CD4-positive, alpha-beta T cell treated with Interleukin-15 for 1 hour (primary cell): ENCODE results near the gene ENHO.

ENCODE experiments used
- DNase-seq: peaks from one replicate; pipeline ENCODE4 v3.0.0-alpha.2; 2020

ENHO gene

DNA sequence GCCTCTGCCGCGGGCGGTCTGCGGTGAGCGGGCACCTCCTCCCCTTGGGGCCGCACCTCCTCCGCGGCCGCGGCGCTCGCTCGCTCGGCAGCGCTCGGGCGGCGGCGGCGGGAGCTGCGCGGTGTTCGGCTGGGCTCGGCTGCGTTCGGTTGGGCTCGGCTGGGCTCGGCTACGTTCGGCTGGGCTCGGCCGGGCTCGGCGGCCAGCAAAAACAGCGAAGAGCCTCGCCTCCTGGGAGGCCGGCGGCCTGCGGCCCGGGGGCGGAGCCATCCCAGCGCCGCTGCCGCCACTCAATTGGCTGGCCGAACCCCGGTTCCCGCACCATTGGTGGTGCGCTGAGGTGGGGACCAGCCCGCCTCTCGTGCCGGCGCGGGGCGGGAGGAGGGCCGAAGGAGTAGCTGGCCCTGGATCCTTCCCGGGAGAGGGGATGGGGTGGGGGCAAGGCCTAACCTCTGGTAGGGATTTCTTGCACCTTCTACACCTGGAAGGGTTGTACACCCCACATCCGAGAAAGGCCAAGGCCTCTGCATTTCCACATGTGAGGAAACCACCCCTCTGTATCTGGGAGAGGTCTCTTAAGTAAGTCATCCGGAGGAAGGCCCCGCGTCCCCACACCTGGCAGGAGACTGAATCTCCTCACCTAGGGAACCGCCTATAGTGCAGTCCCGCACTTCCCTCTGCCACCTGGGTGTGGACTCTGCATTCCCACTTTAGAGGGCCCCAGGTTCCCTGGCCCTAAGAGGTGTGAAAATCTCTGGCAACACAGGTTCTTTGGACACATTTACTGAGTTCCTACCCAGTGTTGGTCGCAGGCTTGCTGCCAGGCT is at the start of gene ENHO:
TSS of gene ENHO (minus strand) at position 20 of the 827 bp plus-strand sequence. CDS start 1,295 bp downstream, outside the sequence.
- DNase-seq = peak; percentile 92

DNA sequence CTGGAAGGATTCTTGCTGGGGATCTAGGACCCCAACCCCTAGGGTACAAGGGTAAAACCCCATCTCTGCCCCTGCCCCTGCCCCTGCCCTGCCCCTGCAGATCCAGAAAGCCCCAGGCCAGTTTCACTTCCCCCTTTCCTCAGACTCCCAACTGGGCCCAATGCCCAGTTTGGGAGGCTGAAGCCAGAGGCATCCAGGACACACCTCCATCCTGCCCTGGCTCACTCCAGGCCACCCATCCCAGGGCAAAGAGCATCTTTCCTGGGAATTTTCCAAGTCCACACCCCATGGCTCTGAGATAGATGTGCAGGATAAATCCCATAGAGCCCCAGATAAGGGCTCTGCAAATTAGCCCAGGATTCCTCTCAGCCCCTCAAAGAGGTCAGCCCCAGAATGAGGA is 49.3 kb upstream of the ENHO start:
- DNase-seq = no peak

DNA sequence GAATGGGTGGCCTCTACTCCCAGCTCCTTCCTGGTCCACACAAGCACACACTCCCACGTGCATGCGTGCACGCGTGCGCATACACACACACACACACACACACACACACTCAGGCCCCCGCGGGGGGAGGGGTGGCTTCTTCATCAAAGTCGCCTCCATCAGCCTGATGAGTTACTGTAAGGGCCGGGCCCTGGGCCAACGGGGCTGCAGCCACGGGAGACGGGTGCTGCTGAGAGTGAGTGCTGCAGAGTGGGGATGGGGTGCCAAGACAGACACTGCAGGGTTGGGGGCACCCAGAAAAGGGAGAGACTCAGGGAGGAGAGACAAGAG is 48.7 kb upstream of the ENHO start:
- no peak for DNase-seq

DNA sequence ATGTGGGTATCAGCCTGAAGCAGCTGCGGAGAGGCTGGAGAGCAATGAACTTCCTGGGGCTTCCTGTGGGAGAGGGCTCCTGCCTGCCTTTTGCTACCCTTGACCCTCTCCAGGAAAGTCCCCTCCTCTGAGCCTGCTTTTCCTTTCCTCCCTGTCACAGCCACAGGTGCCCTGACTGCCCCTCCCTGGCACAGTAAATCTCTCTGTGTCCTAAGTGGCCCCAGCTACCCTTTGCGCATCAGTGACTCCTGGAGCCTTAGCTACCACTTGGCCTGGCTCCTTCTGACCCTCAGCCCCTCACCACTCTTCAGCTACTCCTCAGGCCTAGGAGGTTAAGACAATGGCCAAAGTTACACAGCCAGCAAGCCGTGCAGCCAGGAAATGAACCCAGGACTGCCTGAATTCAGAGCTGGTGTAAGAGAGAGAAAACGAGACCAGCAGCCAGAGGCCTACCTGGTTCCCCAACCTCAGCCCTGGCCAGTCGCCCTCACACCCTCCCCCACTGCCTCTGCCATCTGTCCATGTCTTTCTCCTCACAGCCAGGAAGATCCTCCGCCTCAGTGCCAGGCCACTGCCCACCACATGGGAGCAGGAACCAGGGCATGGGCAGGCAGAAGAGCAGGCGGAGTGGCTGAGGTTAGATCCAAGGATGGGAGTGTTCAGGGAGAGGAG is 48.2 kb upstream of the ENHO start:
- DNase-seq = no peak

DNA sequence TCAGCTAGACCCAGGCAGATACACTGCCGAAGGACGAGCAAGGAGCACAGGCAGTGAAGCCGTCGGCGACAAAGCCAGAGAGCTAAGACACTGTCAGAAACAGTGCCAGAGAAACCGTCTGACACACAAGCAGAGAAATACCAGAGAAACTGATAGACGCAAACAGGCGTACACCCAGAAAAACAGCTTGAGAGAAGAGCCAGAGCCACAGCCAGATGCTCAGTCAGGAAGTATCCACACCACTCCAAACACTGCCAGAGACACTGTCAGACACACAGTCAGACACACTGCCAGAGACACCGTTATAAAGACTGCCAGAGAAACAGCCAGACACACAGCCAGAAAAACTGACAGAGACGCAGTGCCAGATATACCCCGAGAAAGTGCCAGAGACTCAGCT is 47.6 kb upstream of the ENHO start:
- DNase-seq = no peak

DNA sequence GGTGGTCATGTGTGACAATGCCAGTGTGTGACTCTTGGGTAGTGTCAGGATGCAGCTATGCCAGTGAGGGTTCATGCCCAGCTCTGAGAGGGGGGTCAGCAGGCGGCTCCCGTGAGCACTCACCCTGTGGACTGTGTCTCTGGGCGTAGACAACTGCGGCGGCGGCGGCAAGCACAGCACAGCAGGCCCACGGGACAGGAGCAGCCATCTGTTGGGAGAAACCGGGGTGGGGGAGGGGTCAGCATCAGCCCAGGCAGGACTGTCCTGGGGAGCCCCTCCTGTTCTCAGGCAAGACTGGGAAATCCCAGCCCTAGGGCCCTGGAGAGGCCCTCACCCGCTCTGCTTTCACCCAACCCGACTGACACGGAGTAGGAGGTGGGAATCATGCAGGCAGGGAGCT is 46.0 kb upstream of the ENHO start:
- no peak for DNase-seq

DNA sequence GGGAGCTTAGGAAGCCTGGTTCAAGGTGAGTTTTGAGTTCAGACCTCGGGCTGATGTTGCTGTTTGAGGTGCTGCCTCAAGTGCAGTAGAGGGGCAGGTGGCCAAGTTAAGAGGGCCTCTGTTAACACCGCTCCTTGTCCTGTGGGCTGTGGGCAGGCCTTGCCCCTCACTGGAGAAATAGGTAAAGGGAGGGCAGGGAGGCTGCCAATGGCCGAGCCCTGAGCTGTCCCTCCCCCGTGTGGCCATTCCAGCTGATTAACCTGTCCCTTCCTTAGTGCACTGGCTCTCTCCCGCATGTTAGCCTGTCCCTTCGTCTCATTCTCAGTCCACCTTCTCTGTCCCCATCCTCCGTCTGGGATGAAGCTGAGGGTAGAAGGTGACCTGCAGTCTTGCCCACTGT is 45.3 kb upstream of the ENHO start:
- DNase-seq = no peak

DNA sequence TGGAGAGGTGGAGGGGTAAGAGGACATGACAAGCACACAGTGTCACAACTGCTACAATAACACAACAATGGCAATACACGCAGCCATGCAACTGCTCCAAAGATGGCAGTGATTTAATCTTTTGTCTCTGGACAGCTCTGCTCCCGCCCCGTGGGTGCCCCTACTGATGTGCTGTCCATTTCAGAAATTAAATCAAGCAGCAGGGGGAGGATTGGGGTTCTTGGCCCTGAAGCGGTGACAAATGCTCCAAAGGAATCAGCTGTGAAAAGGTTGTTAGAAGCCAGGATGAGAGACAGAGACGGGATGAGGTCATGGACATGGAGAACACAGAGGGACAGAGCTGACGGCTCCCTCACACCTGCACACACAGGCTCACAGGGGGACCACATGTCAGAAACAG is 44.2 kb upstream of the ENHO start:
- DNase-seq = no peak

DNA sequence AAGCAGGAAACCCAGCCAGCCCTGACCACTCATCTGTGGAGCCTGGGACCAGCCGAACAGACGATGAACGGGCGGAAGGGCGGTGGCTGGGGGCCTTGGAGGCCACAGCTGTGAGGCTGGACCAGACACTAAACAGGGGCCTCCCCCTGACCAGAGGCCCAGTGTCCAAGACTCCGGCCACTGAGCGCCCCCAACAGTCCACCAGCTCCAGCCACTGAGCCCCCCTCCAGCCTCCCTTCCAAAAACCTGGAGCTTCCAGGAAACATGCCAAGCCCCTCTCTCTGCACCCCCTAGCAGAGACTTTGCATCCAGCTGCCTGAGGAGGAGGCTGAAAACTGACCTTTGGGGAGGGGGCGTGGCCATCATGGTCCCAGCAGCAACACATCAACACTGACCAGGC is 43.5 kb upstream of the ENHO start:
- DNase-seq = no peak

DNA sequence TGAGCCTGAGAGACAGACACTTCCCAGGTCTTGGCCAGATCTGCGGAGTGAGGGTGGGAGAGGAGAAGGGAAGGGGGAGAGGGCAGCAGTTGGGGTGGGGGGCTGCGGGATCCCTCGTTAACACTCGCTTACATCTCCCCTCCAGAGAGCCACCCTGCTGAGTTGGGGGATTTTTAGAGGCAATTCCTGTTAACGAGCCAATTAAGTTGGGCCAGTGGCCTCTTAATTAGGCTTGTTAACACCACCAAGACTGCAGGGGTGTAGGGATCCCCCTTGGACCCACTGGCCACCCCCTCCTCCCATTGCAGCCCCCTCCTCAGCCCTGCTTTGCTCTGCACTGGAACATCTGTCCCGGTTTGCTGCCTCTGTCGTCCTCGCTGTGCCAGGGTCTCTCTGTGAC is 43.1 kb upstream of the ENHO start:
- no peak for DNase-seq

DNA sequence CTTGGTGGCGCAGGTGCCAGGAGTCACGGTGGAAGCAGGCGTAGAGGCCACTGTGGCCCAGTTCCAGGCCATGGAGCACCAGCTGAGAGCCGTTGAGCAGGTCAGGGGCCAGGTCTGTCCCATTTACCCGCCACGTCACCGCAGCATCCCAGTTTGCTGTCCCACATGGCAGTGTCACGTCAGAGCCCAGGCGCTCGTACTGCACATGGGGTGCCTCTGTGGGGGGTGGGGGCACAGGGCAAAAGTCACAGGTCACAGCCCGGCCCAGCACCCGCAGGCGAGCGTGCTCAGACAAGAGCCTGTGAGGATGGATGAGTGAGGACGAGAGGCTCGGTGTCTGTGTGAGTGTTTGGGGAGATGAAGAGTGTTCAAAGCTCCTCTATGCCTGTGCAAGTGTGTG is 41.8 kb upstream of the ENHO start:
- DNase-seq = no peak

DNA sequence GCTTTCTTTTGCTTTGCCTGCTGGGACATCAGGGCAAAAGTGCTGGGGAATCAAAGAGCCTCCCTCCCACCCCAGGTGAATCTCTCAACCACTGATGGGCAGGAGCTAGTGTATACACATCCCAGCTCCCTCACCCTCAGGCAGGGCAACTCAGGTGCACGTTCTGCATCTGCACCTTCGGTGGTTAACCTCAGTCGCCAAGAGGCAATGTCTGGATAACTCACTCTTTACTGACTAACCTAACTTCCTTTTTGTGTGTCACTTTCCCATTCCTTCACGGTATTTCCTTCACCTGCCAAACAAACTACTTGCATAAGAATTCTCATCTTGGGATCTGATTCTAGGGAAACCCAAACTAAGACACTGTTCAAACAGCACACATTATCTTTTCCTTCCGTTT is 40.5 kb upstream of the ENHO start:
- no peak for DNase-seq

DNA sequence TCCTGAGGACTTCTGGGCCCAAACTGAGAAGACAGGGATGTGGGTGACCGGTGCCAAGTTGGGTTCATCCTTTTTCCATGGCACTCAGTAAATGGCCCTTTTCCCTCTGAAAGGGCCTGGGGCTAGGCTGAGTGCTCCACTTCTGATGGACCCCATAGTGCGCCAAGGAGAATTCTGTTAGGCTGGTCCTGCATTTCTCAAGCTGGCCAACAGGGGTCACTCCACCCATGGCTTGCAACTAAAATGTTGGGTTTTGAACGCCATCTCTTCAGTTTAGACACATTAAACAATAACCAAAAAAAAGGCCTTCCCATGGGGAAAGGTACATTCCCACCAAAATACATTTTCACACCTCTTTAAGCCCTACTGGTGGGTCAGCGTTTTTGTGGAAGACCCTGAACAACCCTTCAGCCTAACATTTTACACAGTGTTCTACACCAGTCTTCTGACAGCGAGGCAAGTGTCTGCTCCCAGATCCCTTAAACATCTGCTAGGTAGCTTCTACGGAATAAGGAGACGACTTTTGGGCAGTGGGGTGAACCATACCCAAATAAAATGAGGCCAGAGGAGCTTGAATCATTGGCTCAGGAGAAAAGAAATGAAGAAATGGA is 39.5 kb upstream of the ENHO start:
- no peak for DNase-seq

DNA sequence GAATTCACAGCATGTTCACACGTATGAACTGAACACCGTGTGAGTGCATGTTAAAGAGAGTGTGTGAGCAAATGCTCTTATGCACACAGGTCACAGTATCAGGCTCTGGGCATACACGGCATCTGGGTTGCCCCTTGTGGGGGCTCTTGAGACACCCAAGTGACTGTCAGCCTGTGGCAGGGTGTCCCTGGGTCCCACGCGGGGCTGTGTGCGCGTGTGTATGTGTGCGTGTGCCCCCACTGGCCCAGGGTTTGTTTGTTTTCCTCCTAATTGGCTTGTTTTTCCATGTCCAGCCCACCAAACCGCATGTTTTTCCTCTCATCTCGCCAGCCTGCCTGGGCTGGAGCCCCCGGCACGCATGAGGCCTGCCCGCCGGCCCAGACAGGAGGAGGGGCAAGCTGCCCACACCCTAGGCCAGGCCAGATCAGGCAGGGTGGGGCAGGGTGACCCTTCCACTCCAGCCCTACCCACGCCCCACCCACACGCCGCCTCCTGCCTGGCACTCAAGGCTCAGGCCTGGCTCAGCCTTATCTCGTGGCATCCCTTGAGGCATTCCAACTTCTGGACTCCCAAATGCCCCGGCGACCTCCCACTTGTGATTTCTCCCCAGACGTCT is 37.9 kb upstream of the ENHO start:
- no peak for DNase-seq

DNA sequence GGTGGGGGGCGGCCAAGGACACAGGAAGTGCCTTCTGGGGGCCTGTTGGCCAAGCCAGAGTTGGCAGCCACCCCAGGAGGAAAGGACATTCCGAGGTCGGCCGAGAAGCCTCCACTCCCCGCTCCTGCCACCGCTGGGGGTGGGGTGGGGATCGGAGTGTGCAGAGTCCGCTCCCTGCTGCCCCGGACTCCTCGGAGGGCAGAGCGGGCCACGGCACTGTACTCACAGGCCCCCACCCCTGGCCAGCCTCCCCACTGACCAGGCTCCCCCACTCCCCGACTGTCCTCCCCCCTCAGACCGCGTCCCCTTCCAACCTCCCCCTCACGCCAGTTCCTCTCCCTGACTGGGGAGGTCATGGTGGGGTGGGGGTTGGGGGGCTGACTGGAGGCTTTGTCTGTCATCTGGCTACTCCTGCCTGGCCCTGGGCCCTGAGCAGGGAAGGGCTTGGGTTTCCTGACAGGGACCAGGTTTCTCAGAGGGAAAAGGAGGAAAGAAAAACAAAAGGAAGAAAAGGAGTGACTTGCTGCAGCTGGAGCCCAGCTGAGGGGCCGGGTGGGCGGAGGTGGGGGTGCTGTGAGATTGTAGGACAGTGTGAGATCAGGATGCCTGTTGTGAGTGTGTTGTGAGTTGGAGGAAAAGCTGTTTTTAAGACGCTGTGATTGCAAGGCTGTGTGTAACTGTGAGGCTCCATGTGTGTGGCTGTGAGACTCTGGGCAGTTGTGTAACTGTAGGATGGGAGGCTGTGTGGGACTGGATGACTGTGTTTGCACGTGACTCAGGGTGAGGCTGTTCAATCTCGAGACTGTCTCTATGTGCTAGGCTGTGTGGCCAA is 37.0 kb upstream of the ENHO start:
- no peak for DNase-seq

DNA sequence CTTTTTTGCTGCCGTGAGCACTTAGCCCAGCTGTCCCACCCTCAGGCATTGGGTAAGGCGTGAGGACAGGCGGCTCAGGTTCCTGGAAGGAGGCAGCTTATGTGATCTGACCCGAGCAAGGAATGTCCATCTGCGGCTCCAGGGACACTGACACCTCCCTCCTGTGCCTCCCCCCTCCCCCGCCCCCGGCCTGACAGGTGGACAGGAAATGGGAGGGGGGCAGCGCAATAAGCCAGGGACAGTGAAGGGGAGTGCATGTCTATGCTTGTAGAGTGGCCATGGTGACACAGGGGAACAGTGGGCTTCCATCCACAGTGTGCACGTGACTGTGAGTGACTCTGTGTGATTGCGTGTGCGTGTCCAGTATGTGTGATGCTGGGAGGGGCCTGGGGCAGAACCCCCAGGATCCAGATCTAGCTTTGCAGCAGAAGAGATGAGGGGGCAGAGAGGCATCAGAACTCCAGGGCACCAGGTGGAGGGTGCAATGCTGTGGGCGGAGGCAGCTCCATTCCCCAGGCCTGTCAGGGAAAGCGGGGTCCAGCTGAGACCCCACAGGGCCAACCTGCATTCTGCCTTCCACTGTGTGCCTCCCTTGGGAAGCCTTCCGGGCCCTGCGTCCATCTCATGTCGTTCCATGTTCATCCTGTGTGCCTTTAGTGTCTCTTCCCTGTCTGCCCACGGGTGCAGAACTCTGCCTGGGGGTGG is 36.3 kb upstream of the ENHO start:
- DNase-seq = no peak

DNA sequence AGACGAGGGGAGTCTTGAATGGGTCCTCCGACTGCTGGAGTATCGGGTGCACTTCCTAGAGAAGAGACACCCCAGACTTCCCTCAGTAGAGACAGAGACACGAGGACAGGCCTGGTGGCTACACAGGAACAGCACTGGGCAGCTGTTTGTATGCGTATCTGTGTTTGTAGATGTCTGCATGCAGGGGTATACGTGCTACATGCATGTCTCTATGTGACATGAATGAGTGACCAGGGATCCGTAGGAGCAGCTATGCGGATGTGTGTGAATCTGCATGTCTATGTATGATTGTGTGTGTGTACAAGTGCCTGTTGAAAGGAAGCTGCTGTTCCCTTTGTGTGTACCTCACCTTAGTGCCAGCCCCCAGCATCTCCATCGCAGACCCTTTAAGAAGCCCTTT is 35.6 kb upstream of the ENHO start:
- DNase-seq = no peak

DNA sequence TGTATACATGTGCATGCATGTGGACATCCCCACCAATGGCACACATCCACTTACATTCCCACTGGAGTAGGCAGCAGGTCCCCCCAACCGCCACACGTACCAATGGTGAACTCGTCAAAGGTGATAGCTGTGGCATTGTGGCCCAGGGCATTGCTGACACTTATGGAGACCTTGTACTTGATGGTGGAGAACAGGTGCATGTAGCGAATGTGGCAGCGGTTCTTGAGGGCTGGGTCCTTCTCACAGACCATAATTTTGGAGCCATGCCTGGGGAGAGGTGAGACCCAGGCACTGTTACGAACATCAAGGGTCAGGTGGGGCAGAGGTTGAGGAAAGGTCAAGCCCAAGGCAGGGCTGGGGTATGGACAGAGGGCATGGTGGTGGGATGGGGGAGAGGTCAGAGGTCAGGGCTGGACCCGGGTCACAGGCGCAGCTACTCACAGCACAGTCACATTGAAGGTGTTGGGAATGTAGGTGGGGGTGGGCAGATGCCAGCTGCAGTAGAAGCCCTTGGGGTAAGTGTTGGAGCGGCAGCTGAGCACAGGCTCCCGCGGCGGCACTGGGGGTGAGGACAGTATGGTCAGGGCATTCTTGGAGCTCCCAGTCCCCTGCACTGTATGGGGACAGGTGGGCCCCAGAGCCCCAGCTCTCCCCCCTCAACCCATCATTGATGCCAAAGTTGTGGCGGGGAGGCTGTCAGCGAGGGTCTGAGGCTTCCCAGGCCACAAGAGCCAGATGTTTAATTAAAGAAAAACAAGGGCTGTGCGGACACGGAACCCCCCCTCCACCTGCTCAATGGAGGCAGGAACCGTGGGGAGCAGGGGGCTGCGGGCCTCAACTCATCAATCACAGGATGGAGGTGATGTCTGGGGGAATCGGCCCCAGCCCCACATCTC is 34.9 kb upstream of the ENHO start:
- no peak for DNase-seq

DNA sequence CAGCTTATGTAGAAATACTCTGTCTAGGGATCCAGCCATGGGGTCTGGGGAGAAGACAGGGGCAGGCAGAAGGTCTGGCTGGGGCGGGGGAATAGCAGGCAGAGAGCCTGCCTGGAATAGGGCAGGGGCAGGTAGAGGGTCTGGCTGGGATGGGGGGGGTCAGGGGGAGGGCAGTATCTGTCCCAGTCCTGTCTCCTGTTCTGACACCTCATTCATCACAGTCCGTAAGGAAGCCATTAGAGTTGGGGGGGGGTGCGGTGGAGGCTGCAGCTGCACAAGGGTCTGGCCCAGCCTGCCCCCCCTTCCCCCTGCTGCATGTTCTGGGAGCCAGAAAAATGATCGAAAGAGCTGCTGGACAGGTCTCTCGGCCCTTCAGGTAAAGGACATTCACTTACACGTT is 34.2 kb upstream of the ENHO start:
- DNase-seq = no peak

DNA sequence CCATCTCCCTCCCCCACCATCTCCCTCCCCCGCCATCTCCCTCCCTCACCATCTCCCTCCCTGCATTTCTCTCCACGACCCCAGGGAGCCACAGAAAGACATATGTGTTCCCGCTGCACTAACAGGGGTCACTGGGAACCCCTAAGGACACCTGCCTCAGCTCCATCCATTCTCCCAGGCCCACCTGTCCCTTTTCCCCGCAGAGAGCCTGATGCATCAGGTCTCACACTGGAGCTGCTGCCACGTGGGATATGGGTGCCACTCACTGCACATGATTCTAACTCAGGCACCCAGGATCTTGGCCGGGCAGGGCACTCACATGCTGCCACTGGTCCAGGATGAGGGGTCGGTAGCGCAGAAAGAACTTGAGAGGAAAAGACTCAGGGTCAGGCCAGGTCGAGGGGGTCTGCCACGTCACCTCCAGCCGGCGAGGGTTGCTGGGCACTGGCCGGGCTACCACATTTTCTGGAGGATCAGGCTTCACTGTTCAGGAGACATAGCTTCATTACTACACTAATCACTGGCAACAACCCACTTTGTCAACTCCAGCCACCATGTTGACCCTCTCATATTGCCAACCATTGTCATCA is 33.2 kb upstream of the ENHO start:
- DNase-seq = no peak

DNA sequence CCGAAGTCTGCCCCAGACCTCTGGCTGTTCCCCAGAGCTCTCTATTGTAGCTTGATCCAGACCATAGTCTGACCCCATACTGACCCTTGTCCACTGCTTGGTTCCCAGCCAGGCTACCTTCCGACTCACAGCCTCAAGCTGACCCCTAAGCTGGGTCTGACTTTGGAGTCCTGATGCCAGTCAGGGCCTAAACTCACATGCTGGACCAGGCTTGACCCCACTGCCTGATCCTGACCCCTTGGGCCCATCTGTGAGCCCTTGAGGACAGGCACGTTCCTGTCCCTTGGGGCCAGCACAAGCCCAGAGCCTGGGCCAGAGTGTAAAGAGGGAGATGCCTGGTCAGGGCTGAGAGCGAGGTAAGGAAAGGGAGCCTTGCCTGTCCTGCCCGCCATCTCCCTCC is 32.7 kb upstream of the ENHO start:
- DNase-seq = no peak
